ENCODE results near the gene TTC3.
"Not testable (repeated sequence)": the region's sequence is repeated elsewhere in the genome, so short reads cannot be mapped to it uniquely, and the experiment has no call there.

Gene TTC3

GRCh38 chr21:37087188-37087587, 14.1 kb downstream of the TTC3 start:
- no peak overlapping the region for H3K4me3 ChIP-seq (ENCODE audit: low read depth, low read length)
- DNase-seq (ENCODE audit: low read depth), result no peak

GRCh38 chr21:37088186-37088735, 15.2 kb downstream of the TTC3 start:
- DNase-seq (ENCODE audit: low read depth), result no peak
- no peak overlapping the region for H3K4me3 ChIP-seq (ENCODE audit: low read depth, low read length)

DNA sequence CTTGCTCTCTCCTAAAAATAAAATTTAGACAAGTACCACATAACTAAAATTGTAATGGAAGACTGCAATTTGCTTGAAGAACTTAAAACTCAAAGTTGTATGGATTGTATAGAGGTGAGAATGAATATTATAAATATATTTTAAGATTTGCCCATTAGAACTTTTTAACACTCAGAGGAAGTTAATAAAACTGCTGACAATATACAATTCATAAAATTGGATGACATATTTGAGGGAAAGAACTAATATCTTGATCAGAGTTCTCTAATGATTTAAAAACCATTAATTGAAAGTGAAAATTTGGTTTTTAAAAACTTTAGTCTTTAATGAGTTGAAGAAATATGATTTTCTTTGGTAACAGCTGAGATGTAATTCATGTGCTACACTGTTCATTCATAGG, 20.9 kb downstream of the TTC3 start:
- no peak overlapping the region for H3K4me3 ChIP-seq (ENCODE audit: low read depth, low read length)
- no peak for DNase-seq (ENCODE audit: low read depth)

- DNase-seq (ENCODE audit: low read depth), result no peak
- H3K4me3 ChIP-seq (ENCODE audit: low read depth, low read length), result no peak overlapping the region
These were observed 22.8 kb downstream of the TTC3 start for GRCh38 chr21:37095821-37096220.

DNA sequence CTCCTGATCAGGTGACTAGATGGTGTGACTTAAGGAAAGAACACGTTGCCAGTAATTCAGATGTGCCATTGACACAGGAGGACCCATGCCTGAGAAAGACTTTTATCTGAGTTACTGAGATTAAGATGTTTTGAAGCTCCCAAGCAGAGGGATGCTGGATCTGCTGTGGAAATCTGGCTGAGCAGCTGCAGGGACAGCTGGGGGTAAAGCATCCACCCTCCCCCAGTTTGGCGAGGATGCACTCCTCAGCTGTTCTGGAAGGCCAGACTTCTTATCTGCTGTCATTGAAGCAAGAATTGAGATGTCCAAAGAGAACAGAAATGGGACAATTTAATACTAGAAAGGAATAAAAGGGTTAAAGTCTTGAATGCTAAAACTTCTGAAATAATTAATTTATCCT, 25.7 kb downstream of the TTC3 start:
- no peak overlapping the region for H3K4me3 ChIP-seq (ENCODE audit: low read depth, low read length)
- DNase-seq (ENCODE audit: low read depth), result peak; percentile 16

- H3K4me3 ChIP-seq (ENCODE audit: low read depth, low read length), result no peak overlapping the region
- no peak for DNase-seq (ENCODE audit: low read depth)
These were observed 27.3 kb downstream of the TTC3 start for GRCh38 chr21:37100316-37100715.

DNA sequence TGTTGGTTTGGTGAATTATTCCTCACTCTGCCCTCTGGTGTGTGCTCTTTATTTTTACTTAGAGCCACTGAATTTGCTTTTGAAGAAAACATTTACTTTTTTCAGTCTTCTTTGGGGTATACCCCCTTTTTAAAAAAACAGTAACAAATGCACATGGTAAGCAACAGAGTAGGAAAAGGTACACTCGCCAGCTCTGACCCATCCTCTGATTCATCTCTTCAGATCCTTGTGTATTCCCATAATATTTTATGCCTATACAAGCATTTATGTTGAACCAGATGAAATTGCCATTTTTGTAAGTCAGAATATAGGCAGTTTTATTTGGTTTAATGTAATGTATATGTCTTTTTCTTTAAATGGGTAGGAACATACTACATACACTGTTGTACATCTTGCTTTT, 28.3 kb downstream of the TTC3 start:
- DNase-seq (ENCODE audit: low read depth), result no peak
- no peak overlapping the region for H3K4me3 ChIP-seq (ENCODE audit: low read depth, low read length)

- DNase-seq (ENCODE audit: low read depth); H3K4me3 ChIP-seq (ENCODE audit: low read depth, low read length): not testable (repeated sequence)
These were observed 29.7 kb downstream of the TTC3 start for GRCh38 chr21:37102746-37103145.

DNA sequence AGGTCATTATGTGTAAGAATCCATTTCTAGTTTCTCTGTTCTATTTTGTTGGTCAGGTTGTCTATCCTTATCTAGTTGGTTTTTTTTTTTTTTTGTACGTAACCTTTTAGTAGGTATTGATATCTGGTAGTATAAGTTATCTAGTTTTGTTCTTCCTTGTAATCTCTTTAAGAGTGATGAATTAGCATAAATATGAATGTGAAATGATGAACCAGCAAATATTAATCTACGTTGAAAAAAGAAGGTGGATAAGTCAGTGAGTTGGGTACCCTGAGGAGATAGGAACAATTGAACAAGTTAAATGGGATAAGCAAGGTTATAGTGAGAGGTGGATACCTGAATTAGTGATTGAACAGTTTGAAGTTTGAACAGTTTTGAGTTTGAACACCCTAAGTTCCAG, 33.9 kb downstream of the TTC3 start:
- H3K4me3 ChIP-seq (ENCODE audit: low read depth, low read length), result no peak overlapping the region

DNA sequence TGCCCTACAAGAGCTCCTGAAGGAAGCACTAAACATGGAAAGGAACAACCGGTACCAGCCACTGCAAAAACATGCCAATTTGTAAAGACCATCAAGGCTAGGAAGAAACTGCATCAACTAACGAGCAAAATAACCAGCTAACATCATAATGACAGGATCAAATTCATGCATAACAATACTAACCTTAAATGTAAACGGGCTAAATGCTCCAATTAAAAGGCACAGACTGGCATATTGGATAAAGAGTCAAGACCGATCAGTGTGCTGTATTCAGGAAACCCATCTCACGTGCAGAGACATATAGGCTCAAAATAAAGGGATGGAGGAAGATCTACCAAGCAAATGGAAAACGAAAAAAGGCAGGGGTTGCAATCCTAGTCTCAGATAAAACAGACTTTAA, 38.0 kb downstream of the TTC3 start:
- not testable (repeated sequence) for H3K4me3 ChIP-seq (ENCODE audit: low read depth, low read length); DNase-seq (ENCODE audit: low read depth)

More for the DNA sequence above, 33.9 kb downstream of the TTC3 start:
- no peak for DNase-seq (ENCODE audit: low read depth)

DNA sequence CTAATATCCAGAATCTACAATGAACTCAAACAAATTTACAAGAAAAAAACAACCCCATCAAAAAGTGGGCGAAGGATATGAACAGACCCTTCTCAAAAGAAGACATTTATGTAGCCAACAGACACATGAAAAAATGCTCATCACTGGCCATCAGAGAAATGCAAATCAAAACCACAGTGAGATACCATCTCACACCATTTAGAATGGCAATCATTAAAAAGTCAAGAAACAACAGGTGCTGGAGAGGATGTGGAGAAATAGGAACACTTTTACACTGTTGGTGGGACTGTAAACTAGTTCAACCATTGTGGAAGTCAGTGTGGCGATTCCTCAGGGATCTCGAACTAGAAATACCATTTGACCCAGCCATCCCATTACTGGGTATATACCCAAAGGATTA, 41.2 kb downstream of the TTC3 start:
- DNase-seq (ENCODE audit: low read depth), result not testable (repeated sequence)

DNA sequence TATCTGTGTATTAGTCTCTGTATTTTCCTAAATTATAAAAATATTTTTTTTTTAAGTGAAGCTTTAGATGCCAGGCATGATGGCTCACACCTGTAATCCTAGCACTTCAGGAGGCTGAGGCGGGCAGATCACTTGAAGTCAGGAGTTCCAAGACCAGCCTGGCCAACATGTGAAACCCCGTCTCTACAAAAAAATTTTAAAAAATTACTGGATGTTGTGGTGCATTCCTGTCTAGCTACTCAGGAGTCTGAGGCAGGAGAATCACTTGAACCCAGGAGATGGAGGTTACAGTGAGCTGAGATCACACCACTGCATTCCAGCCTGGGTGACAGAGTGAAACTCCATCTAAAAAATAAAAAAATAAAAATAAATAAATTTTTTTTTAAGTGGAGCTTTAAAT, 43.4 kb downstream of the TTC3 start:
- H3K4me3 ChIP-seq (ENCODE audit: low read depth, low read length); DNase-seq (ENCODE audit: low read depth): not testable (repeated sequence)

More for the DNA sequence above, 41.2 kb downstream of the TTC3 start:
- H3K4me3 ChIP-seq (ENCODE audit: low read depth, low read length), result not testable (repeated sequence)

DNA sequence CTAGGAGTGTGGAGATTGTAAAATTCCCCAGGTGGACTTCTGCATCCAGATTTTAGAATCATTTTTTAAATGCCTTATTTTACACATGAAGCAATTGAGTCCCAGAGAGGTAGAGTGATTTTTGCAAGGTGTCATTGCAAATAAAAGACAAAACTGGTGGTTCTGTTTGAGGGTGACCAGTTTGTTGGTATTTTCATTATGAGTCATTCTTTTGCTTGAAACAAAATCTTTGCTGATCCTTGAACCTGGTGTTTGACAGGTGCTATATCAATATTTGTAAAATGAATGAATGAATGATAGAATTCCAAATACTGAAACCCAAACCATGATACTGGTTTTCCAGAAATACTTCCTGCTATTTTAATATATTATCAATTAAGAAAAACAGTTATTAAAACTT, 44.1 kb downstream of the TTC3 start:
- DNase-seq (ENCODE audit: low read depth), result no peak
- H3K4me3 ChIP-seq (ENCODE audit: low read depth, low read length), result no peak overlapping the region

DNA sequence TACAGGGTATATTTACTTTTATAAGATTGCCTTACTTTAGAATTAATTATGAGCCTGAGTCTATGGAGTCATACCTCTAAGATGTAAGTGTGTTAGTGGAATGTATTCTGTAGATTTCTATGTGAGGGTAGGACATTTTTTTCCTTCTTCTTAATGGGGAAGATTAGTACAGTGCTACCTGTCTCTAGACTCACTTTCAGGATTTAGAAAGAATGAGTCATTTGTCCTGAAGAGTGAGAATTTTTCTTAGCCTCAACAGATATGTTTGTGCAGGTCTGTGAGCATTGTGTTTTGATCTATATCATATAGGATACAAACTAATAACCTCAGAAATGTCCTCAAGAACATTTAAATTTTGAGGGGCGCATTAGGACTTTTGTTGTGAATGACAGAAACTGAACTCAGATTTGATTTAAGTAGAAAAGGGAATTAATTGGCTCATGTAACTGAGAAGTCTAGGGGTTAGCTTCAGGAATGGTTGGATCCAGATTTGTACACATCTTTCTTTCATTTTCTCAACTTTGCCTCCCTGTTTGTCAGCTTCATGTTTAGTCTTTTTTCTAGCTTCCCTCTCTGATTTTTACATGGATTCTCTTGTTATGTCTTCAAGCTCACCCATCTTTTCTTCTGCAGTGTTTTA, 45.3 kb downstream of the TTC3 start:
- no peak overlapping the region for H3K4me3 ChIP-seq (ENCODE audit: low read depth, low read length)
- DNase-seq (ENCODE audit: low read depth), result no peak

DNA sequence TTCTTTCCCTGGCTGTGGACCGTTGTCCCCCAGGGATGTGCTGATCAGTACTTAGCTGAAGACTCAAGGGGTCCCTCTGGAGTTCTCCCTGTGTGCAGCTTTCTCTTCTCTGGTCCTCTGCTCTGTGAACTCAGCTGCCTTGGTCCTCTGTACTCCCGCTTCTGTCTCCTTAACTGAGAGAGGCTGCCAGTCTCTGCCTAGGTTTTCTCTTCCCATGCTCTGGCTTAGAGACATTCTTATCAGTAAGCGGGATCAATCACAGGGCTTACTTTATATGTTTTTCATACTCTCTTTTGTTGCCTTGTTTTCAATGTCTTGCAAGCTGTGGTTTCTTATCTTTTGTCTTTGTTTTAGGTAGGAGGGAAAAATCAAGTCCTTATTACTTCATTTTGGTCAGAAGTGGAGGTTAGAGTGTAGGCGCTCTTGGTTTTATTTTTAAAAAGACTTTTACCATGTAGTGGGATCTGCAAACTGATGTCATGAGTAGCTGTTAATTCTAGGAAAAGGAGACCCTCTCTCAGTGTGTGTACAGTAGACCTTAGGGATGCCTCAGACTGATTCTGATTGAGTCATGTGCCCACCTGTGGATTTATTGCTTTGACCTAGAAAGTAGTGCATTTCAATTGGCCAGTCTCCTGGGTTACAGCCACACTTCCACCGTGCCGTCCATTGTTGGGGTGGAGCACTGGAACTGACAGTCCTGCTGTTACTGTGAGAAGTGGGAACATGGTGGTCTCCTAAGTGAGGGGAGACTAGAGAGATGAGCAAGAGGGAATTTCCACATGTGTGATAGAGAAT, 46.6 kb downstream of the TTC3 start:
- DNase-seq (ENCODE audit: low read depth), result no peak
- no peak overlapping the region for H3K4me3 ChIP-seq (ENCODE audit: low read depth, low read length)

- no peak for DNase-seq (ENCODE audit: low read depth)
- H3K4me3 ChIP-seq (ENCODE audit: low read depth, low read length), result no peak overlapping the region
These were observed 55.0 kb downstream of the TTC3 start for GRCh38 chr21:37128076-37128475.

DNA sequence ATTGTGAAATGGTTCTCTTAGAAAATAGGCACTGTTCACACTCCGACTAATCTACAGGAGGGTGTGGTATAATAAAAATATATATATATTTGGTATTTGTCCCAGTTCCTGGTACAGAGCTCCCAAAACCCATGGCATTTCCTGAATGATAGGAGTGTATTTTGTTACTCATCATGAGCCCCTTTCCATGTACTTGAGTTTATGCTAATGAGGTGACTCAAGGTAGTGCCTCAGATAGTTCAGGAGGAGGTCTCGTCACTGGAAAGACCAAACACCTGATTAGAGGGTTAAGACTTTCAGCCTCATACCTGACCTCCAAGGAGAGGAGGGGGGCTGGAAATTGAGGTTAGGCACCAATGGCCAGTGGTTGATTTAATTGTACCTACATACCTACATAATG, 57.9 kb downstream of the TTC3 start:
- no peak overlapping the region for H3K4me3 ChIP-seq (ENCODE audit: low read depth, low read length)
- no peak for DNase-seq (ENCODE audit: low read depth)

DNA sequence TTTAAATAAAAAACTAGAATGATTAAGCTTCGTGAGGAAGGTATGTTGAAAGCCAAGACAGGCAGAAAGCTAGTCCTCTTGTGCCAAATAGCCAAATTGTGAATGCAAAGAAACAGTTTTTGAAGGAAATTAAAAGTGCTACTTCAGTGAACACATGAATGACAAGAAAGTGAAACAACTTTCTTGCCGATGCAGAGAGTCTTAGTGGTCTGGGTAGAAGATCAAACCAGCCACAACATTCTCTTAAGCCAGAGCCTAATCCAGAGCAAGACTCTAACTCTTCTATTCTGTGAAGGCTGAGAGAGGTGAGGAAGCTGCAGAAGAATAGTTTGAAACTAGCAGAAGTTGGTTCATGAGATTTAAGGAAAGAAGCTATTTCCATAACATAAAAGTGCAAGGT, 63.2 kb downstream of the TTC3 start:
- H3K4me3 ChIP-seq (ENCODE audit: low read depth, low read length), result no peak overlapping the region
- no peak for DNase-seq (ENCODE audit: low read depth)

- no peak overlapping the region for H3K4me3 ChIP-seq (ENCODE audit: low read depth, low read length)
- DNase-seq (ENCODE audit: low read depth), result no peak
These were observed 63.7 kb downstream of the TTC3 start for GRCh38 chr21:37136744-37137143.

DNA sequence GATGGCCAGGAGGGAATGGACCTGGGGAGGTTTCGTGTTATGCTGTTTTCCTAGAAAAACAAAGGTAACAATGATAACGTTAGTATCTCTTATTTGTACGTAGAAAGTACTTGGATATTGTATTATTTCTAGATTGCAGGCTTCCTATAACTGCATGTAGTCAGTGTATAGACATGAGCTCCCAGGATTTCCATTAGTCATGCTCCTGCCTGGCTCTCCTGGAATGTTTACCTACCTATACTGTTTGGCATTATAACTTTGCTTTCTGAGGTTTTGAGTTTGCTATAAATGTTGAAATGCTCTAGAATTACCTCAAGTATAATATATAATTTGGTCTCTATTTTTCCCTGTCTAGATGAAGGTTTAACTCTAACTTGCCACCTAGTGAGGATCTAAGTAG, 66.1 kb downstream of the TTC3 start:
- no peak for DNase-seq (ENCODE audit: low read depth)
- H3K4me3 ChIP-seq (ENCODE audit: low read depth, low read length), result no peak overlapping the region

DNA sequence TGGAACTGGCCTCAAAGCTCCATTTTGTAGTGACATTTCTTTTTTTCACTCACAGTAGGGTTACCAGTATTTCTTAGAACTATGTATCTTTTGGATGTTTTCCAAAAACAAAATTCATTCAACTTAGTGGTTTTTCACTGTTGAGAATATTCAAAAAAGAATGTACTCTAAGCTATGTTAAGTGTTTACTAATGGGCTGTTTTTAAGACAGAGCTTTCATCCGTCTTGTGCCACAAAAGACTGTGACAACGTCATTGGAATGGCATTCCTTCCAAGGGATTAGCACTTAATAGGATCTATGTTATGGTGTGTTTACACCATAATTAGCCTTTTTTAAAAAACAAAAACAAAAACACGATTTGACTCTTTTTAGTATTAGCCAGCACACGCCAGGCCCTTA, 66.8 kb downstream of the TTC3 start:
- no peak for DNase-seq (ENCODE audit: low read depth)
- no peak overlapping the region for H3K4me3 ChIP-seq (ENCODE audit: low read depth, low read length)
